ENCODE measurements around the gene YIPF3. TPM values are rescaled to one million over a fixed set of nuclear protein-coding genes. Genes with fewer than 3 reads are reported as not detected.
"Not testable (repeated sequence)": the region's sequence is repeated elsewhere in the genome, so short reads cannot be mapped to it uniquely, and the experiment has no call there.

YIPF3 gene
- polyA plus RNA-seq, 4 donors, result 136 to 156 (median 146) TPM

DNA sequence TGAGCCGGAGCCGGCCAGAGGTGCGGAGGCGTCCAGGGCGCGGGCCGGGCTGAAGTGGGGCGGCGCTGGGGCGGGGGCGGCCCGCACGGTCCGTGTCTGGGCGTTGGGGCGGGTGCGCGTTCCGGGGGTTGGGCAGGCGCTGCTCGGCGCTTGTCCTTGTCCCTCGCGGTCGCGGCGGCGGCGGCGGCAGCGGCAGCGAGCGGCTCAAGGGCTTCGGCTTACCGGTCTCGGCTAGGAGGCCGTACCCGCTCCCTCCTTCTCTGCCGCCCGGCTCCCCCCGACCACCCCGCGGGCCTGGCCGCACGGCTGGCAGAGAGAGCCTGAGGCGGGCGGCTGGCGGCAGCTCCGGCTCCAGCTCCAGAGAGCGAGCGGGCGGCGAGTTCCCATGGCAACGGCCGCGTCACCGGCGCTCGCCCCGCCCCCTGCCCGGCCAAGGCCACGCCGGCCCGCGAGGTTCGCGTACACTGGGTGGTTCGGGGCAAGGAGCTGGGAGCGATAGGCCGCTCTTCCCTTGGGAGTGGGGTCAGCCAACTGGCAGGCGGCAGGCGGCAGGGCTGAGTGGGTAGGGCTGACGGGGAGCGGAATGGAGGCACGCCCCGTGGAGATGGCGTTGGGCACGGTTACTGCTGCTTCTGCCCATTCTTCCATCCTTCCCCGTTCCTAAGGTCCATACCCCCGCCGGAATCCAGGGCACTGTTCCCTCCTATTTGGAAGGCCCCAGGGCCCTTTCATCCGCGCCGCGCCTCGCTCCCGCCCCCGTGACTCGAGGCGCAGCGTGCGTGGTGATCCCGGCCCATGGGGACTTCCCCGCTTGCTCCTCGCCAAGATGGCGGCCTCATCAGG lies 6.5 kb downstream of the YIPF3 start, which contains the start of gene LRRC73:
Gene LRRC73, minus strand, starts transcription at position 363 of the 843 bp plus-strand sequence. CDS start 561 bp downstream, outside the sequence.
- DNase-seq (ENCODE audit: low read depth in 4 of 4, low spot score in 2 of 4), result peak in 2 of 4 donors; percentile 42 to 60

DNA sequence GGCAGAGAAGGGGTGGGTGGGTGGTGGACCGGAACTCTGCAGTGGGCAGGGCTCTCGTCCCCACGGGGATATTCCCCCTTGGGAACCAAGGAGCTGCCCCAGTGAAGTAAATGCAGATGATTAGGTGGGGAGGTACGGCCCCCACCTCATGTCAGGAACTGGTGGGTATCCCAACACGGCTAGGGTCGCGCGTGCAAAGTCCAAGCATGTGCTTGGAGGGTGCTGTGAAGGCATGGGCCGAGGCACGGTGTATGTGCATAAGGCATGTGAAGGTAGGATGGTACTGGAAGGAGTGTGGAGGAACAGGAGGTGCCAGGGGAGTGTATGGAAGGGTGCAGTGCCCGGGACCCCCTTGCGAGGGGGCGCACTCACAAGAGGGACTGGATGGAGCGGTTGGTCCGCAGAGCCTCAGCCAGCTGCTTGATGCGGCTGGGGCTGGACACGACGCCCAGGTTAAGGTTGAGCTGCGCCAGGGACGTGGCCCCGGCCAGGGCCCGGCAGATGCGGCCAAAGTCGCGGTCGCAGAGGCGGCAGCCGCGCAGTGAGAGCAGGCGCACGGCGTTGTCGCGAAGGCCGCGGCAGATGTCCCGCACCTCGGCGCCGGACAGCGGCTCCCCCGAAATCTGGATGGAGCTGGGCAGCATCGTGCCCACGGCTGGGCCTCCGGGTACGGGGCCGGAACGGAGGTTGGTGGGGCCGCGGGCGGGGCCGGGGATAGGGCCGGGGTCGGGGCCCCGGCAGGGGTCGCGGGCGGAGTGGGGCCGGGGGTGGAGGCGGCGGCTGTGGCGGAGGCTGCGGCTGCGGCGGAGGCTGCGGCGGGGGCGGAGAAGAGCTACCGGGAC lies 7.4 kb downstream of the YIPF3 start:
- no peak for DNase-seq (ENCODE audit: low read depth in 4 of 4, low spot score in 2 of 4)

DNA sequence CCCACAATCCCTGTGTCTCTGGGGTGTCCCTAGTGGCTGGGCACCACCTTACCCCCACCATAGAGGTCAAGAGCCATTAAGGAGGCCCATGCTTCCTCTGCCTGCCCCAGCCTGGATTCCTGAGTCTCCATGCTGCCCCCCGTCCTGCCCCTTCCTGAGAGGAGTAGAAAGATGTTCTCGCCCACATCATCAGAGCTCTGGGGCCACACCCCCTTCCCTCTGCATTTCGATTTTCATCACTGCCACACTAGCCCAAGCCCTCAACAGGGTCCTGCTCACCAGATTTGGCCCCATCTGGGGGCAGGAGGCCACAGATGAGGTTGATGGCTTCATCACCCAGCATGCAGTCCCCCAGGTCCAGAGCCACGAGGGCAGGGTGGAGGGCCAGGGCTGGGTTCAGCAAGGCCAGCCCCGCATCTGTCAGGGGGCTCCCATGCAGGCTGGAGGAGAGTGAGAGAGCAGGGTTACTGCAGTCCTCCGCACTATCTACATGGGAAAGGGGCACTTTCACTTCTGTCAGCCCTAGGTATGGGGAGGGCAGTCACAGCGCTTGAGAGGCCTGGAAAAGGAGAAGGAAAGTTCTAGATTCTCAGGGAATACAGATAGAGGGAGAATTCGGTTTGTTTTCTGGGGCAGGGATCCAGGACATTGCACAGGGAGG lies 8.1 kb downstream of the YIPF3 start:
- DNase-seq (ENCODE audit: low read depth in 4 of 4, low spot score in 2 of 4), result no peak

DNA sequence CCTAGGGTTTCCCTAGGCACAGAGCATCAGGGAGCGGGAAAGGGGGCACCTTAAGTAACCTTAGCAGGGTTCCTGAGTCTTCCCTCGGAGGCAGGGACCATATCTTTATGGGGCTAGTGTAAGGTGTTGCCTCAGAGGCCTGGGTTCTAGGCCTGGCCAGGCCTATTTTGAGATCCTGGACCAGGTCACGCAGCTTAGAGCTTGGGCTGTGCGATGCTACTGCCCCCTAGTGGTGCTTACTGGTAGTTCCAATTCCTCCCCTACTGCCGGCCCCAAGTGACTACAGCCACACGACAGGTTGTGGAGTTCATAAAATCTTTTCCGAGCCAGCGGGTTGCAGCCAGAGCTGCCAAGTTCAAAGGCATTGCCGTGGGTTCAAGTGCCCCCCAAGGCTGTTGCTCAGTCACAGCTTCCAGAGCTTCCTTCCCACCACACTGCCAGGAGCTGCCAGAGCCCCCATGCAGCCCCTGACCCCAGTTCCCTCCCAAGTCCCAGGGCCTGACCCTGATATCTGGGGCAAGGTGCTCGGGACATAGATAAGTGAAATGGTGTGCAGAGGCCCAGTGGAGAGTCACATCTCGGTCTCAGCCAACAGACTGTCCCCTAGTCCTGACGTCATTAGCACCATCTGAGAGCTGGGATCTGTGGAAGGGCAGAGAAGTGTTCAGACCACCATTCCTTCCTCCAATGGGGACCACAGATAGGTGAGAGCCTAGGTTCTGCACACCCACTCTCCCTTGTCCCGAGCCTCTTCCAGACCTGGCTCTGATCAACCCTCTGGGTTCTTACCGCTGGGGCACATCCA lies 9.9 kb downstream of the YIPF3 start:
- peak in 3 of 4 donors; percentile 52 to 77 (median 65) for DNase-seq (ENCODE audit: low read depth in 4 of 4, low spot score in 2 of 4)

DNA sequence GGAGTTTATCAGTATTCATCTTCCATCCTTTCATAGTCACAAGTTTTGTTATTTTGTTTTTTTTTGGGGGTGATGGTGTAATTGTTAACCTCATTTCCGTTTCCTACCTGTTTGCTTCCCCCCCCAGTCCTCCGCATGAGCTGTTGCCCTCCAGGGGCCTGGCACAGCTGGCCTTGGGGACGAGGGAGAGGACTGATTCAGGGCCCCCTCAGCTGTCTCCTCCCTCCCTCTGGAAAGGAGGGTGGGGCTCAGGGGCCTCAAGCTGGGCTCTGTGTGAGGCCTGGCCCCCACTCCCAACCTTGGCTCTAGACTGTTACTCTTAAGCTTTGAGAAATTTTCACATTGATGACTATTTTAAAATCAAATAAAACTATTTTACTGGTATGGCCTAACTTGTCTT lies 10.6 kb downstream of the YIPF3 start:
- DNase-seq (ENCODE audit: low read depth in 4 of 4, low spot score in 2 of 4), result no peak

DNA sequence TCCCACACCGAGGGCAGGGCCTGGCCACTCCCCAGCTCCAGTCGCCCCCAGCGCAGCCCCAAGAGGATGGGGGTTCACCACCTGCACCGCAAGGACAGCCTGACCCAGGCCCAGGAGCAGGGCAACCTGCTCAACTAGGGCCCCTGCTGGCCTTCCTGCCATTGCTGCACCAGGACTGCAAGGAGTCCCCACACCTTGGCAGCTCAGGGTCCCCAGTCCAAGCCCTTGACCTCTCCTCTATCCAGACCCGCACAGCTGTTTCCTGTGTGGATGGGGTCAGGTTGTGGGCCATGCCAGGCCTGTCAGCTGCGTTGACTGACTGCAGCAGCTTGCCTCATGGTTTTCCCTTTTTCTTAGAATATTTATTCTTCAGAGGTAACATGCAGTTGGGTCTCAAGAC lies 11.0 kb downstream of the YIPF3 start:
- no peak for DNase-seq (ENCODE audit: low read depth in 4 of 4, low spot score in 2 of 4)

DNA sequence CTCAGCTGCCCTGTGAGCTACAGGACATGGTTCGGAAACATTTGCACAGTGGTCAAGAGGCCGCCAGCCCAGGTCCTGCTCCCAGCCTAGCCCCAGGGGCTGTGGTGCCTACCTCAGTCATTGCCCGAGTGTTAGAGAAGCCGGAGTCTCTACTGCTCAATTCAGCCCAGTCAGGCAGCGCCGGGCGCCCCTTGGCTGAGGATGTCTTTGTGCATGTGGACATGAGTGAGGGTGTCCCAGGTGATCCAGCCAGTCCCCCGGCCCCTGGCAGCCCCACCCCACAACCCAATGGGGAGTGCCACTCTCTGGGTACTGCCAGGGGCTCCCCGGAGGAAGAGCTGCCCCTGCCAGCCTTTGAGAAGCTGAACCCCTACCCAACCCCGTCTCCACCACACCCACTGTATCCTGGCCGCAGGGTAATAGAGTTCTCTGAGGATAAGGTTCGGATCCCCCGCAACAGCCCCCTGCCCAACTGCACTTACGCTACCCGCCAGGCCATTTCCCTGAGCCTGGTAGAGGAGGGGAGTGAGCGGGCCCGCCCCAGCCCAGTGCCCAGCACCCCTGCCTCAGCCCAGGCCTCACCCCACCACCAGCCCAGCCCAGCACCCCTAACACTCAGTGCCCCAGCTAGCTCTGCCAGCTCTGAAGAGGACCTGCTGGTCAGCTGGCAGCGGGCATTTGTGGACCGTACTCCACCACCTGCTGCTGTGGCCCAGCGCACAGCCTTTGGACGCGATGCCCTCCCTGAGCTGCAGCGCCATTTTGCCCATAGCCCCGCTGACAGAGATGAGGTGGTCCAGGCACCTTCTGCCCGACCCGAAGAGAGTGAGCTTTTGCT lies 11.8 kb downstream of the YIPF3 start:
- DNase-seq (ENCODE audit: low read depth in 4 of 4, low spot score in 2 of 4), result no peak

DNA sequence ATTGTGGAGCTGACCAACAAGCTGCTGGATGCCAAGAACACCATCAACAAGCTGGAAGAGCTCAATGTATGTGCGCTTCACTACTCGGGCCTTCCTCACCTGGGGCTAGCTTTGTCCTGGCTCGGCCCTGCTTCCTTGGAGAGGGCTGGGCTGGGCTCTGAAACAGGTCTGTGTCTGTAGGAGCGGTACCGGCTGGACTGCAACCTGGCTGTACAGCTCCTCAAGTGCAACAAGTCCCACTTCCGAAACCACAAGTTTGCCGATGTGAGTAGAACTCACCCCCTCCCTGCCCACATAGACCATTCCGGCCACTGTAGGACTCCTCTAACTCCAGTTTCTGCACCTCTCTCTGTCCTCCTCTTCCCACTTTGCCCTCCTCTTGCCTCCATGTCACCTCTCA lies 13.3 kb downstream of the YIPF3 start:
- no peak for DNase-seq (ENCODE audit: low read depth in 4 of 4, low spot score in 2 of 4)

DNA sequence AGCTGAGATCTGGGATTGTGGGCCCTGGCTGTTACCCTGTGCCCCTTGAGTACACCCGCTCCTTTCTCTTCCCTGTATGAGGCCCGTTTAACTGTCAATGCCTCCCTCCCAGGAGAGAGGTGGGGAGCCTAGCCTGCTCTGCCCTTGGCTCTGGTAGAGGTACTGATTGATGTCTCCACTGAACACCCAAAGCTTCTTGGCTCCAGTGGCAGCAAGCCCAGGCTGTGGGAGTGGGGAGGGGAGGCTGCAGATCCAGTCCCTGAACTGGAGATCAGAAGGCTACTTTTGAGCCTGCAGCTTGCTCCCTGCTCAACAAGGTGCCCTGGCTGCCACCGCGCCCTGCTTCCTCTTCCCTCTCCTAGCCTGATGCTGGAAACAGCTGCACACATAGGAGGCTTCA lies 14.1 kb downstream of the YIPF3 start:
- DNase-seq (ENCODE audit: low read depth in 4 of 4, low spot score in 2 of 4), result no peak

DNA sequence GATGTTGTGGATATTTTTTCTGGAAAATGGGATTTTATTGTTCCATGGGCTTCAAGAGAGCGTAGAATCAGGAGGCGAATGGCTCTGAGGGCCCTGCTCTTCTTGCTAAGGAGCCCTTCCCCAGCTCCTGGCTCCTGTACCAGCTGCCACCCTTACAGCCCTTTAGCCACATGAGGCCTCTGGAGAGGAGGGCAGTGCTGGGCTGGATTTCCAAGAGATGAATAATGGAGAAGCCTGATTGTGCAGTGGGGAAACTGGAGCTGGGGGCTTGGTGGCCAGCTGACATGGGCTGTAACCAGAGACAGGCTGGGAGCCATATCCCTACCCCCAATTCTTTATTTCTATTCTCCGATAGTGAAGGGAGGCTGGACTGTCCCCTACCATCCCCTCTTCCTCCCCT lies 15.8 kb downstream of the YIPF3 start:
- DNase-seq (ENCODE audit: low read depth in 4 of 4, low spot score in 2 of 4), result no peak

DNA sequence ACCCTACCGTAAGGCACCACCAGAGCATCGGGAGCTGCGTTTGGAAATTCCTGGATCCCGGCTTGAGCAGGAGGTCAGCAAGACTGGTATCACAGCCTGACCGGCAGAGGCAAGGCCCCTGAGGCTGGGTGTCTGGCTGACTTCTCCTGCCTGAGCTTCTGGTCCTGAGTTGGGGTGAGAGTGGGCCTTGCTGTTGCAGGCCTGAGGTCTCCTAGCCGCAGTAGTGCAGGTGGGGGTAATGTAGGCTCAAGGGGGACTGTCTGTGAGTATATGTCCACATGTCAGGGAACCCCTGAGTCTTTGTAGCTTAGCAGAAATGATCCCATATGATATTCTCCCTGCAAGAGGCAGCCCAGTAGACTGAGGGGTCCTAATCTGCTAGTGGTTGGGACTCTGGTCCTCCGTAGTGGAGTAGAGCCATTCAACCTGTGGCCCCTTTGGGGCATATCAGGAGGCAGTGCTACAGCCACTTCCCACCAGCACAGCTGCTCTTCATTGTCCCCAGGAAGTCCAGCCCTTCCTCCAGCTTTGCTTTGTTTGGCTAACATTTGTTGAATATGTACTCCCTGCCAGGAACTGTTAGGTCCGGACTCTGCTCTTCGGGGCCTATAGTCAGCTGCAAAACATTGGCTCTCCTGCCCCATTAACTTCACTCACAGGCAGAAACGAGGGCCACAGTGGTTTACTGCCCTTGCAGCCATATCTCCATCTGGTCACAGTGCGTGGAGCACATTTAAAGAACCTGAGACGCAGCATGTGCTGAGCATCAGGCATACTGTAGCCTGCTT lies 17.5 kb downstream of the YIPF3 start:
- no peak for DNase-seq (ENCODE audit: low read depth in 4 of 4, low spot score in 2 of 4)

DNA sequence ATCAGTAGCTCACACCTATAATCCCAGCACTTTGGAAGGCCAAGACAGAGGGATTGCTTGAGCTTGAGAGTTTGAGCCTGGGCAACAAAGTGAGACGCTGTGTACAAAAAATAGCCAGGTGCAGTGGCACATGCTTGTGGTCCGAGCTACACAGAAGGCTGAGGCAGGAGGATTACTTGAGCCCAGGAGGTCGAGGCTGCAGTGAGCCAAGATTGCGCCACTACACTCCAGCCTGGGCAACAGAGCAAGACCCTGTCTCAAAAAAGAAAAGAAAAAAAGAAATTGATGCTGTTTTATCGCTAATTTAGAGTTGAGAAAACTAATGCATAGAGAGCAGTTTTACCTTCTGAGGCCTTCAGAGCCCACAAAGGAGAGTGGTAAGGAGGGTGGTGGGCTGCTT lies 18.4 kb downstream of the YIPF3 start:
- DNase-seq (ENCODE audit: low read depth in 4 of 4, low spot score in 2 of 4), result not testable (repeated sequence)

DNA sequence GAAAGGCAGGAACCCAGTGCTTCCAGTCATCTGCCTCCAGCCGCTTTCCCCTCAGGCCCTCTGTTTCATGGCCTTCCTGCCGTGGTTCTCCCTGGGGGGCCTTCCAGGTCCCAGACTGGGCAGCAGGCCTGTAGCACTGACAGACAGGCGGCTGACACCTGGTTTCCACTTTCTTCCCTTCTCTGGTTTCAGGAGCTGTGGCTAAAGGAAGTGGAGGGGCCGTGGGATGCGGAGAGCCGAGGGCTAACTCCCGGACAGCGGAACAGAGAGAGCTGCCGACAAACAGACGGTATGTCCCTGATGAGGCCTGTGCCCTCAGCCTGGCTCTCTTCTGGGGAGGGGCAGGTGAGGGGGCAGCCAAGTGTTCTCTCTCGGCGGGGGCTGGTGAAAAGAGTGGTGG lies 19.0 kb downstream of the YIPF3 start:
- DNase-seq (ENCODE audit: low read depth in 4 of 4, low spot score in 2 of 4), result no peak

DNA sequence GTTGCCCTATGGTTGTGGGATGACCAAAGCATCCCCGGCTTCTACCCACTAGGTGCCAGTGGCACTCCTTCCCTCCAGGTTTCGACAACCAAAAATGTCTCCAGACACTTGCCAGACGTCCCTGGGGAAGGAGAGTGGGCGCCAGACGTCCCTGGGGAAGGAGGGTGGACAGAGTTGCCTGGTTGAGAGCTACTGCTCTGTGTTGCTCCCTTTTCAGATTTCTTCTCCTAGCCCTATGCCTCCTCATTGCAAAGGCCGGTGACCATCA lies 19.7 kb downstream of the YIPF3 start:
- DNase-seq (ENCODE audit: low read depth in 4 of 4, low spot score in 2 of 4), result no peak

DNA sequence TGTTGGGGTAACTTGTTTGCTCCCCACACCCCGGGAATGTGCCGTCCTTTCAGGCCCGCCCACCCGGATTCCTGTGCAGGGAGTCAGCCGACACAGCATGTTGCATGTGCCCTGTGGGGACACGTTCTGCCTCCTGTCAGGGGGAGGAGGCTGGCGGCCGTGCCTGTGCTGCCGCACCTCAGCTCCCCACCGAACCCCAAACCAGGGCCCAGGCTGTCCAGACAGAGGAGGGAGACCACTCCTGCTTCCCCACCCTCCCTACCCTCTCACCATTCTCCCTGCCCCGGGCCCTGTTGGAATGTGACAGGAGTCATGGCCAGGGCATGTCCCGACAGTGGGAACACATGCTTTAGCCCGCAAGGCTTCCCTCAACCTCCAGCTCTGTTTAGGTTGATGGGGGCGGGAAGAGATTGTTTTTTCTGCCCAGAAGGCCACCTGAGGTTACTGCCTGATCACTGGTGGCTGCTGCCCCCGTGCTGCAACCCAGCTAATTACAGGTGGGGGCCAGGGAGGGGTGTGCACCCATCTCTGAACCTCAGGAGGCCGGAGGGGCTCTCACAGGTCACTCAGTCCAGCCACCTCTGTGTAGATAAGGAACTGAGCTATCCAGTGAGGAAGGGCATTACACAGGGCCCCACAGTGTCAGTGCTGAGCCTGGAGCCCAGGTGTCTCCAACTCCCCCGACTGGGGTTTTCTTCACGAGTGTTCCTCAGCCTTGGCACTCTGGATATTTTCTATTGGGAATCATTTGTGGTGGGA lies 20.2 kb downstream of the YIPF3 start:
- no peak for DNase-seq (ENCODE audit: low read depth in 4 of 4, low spot score in 2 of 4)

DNA sequence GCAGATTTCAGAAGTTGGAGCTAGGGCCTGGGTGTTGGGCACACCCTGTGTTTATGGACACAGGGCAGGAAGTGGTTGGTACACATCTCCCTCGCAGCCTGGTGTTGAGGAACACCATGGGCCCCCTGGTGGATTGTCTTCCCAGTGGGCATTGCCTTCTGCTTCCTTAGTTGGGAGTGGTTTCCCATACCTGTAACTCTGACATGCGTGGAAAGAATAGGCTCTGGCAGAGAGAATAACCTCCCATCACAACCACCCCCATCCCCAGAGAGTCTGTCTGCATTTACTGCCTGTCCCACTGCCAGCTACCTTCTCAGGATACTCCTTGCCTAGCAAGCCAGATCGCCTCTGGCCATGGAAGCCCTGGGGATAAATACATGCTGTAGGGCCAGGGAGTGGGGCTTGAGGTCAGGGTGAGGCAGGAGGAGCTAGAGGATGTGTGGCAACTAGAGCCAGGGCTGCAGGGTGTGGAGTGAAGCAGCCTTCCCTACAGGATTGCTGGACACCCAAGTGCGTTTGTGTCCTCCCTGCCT lies 21.3 kb downstream of the YIPF3 start:
- no peak for DNase-seq (ENCODE audit: low read depth in 4 of 4, low spot score in 2 of 4)

DNA sequence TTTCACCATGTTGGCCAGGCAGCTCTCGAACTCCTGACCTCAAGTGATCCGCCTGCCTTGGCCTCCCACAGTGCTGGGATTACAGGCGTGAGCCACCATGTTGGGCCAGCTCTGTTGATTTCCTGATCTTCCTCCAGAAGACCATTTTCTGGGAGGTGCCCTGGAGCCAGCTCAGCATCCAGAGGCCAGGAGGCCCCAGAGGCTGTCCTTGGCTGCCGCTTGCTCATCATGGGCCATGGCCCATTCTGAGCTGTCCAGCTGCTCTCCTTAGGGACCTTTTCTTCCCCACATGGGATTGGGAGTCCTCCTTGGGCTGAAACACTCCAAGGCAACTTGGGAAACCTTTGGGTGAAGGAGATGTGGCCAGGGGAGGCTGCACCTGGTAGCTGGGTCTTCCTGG lies 22.0 kb downstream of the YIPF3 start:
- DNase-seq (ENCODE audit: low read depth in 4 of 4, low spot score in 2 of 4), result no peak

DNA sequence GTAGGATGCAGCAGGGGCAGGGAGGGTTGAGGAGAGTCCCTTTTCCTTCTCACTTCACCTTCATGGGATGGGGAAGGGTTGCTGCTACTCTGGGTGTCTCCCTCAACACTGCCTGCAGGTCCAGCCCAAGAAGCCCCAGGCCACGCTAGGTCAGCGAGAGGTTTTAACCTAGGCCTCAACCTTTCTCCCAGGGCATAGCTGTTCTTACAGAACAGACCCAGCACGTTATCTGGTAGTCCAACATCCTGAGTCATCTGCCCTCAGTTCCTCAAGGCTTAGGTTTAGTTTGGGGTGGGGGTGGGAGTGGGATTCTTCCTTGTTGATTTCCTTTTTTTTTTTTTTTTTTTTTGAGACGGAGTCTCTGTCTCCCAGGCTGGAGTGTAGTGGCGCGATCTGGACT lies 22.4 kb downstream of the YIPF3 start:
- DNase-seq (ENCODE audit: low read depth in 4 of 4, low spot score in 2 of 4), result no peak
